Measurements from ENCODE around the gene LGALS8.

Gene LGALS8

GRCh38 chr1:236543065-236543669 lies 19.4 kb downstream of the LGALS8 start:
- TF ChIP-seq CTCF (conservative IDR thresholded peaks at IDR 0.05) (no peak; the same call in 1 of the 2 replicates), ZFX (IDR thresholded peaks at IDR 0.05) (no peak)
- H3K27ac ChIP-seq = no peak overlapping the region

- no peak overlapping the region for H3K27ac ChIP-seq
- TF ChIP-seq CTCF (conservative IDR thresholded peaks at IDR 0.05) = no peak
- TF ChIP-seq ZFX (IDR thresholded peaks at IDR 0.05) = no peak
Observed at GRCh38 chr1:236545621-236546169, 21.9 kb downstream of the LGALS8 start.

- TF ChIP-seq CTCF (conservative IDR thresholded peaks at IDR 0.05) = no peak
- no peak for TF ChIP-seq ZFX (IDR thresholded peaks at IDR 0.05)
- H3K27ac ChIP-seq = no peak overlapping the region
Observed at GRCh38 chr1:236548452-236548851, 24.7 kb downstream of the LGALS8 start.

GRCh38 chr1:236550961-236551851 lies 27.4 kb downstream of the LGALS8 start:
- no peak overlapping the region for H3K27ac ChIP-seq
- no peak for TF ChIP-seq CTCF (conservative IDR thresholded peaks at IDR 0.05)
- no peak for TF ChIP-seq ZFX (IDR thresholded peaks at IDR 0.05)

GRCh38 chr1:236552096-236552495 lies 28.3 kb downstream of the LGALS8 start:
- no peak overlapping the region for H3K27ac ChIP-seq
- TF ChIP-seq CTCF (conservative IDR thresholded peaks at IDR 0.05) = no peak
- TF ChIP-seq ZFX (IDR thresholded peaks at IDR 0.05) = no peak

GRCh38 chr1:236552901-236553300 lies 29.1 kb downstream of the LGALS8 start:
- H3K27ac ChIP-seq = no peak overlapping the region
- TF ChIP-seq ZFX (IDR thresholded peaks at IDR 0.05) (no peak), CTCF (conservative IDR thresholded peaks at IDR 0.05) (no peak)

GRCh38 chr1:236553370-236553769 lies 29.6 kb downstream of the LGALS8 start:
- no peak overlapping the region for H3K27ac ChIP-seq
- TF ChIP-seq ZFX (IDR thresholded peaks at IDR 0.05) = no peak
- no peak for TF ChIP-seq CTCF (conservative IDR thresholded peaks at IDR 0.05)
